MM.1S (cell line): ENCODE measurements around the gene RYR2.

Source experiments
- DNase-seq: peaks from one replicate; pipeline ENCODE4 v3.0.0-alpha.2; 2015
- H2AFZ ChIP-seq: fragments of 300-600 bp; sonication (generic); 2 replicates; pipeline ENCODE4 v1.6.0; 2016; ENCODE audit warnings: antibody characterized with exemption, low read length
- H3F3A ChIP-seq: fragments of 300-600 bp; sonication (generic); 2 replicates; pipeline ENCODE4 v1.6.1; 2016; ENCODE audit warnings: mild to moderate bottlenecking, antibody characterized with exemption, low read length, moderate library complexity, mixed read lengths; ENCODE audit not compliant: insufficient read depth
- H3K27ac ChIP-seq: fragments of 300-600 bp; sonication (generic); 2 replicates; pipeline ENCODE4 v1.5.1; 2016; ENCODE audit warnings: mild to moderate bottlenecking, low read length
- H3K27me3 ChIP-seq: fragments of 300-600 bp; sonication (generic); replicated peaks from 2 replicates; pipeline ENCODE4 v1.6.0; 2016; ENCODE audit warnings: low read length; ENCODE audit not compliant: insufficient read depth
- H3K36me3 ChIP-seq: fragments of 300-600 bp; sonication (generic); replicated peaks from 2 replicates; pipeline ENCODE4 v1.6.1; 2016; ENCODE audit warnings: mild to moderate bottlenecking, low read length, mixed read lengths; ENCODE audit not compliant: insufficient read depth
- H3K4me1 ChIP-seq: fragments of 300-600 bp; sonication (generic); 2 replicates; pipeline ENCODE4 v1.6.1; 2016; ENCODE audit warnings: low read length, mixed read lengths
- H3K4me2 ChIP-seq: fragments of 300-600 bp; sonication (generic); 2 replicates; pipeline ENCODE4 v1.6.0; 2016; ENCODE audit warnings: low read depth, low read length
- H3K4me3 ChIP-seq: fragments of 300-600 bp; sonication (generic); 2 replicates; pipeline ENCODE4 v1.5.1; 2016; ENCODE audit warnings: low read length, mixed read lengths
- H3K79me2 ChIP-seq: fragments of 300-600 bp; sonication (generic); 2 replicates; pipeline ENCODE4 v1.6.1; 2016; ENCODE audit warnings: mixed run types, low read length, mixed read lengths
- H3K9ac ChIP-seq: fragments of 300-600 bp; sonication (generic); 2 replicates; pipeline ENCODE4 v1.6.1; 2016; ENCODE audit warnings: low read length, mixed read lengths
- H3K9me2 ChIP-seq: fragments of 300-600 bp; sonication (generic); replicated peaks from 2 replicates; pipeline ENCODE4 v1.6.1; 2016; ENCODE audit warnings: mild to moderate bottlenecking, low read length, mixed read lengths; ENCODE audit not compliant: insufficient read depth
- H3K9me3 ChIP-seq: fragments of 300-600 bp; sonication (generic); replicated peaks from 2 replicates; pipeline ENCODE4 v1.6.1; 2016; ENCODE audit warnings: mild to moderate bottlenecking, low read length, mixed read lengths; ENCODE audit not compliant: insufficient read depth
- H4K20me1 ChIP-seq: fragments of 300-600 bp; sonication (generic); 2 replicates; pipeline ENCODE4 v1.6.1; 2016; ENCODE audit warnings: mild to moderate bottlenecking, low read length, moderate library complexity, mixed read lengths; ENCODE audit not compliant: insufficient read depth
- EZH2 ChIP-seq: fragments of 300-600 bp; sonication (generic); optimal IDR thresholded peaks from 2 replicates; pipeline ENCODE3; 2017; ENCODE audit warnings: low read depth, mild to moderate bottlenecking, antibody characterized with exemption, low read length, mixed read lengths
- EZH2phosphoT487 ChIP-seq: fragments of 300-600 bp; sonication (generic); IDR thresholded peaks from 2 replicates; pipeline ENCODE4 v1.6.1; 2018; ENCODE audit warnings: antibody characterized with exemption, low read length
- TF ChIP-seq, protein P1 (sequence below): fragments of 300-600 bp; sonication (generic); IDR thresholded peaks from 2 replicates; pipeline ENCODE4 v1.5.1; 2016; ENCODE audit warnings: antibody characterized with exemption, low read length, mixed read lengths

The RYR2 gene

GRCh38 chr1:237471956-237472355 is 430.0 kb downstream of the RYR2 start:
- Histone ChIP-seq H3K9me3 (no peaks in the 10 kb centered on the region), H3K4me3 (no peak overlapping the region), H3K27ac (no peak overlapping the region), H3K79me2 (no peaks in the 10 kb centered on the region), H3F3A (no peaks in the 10 kb centered on the region), H3K9me2 (no peaks in the 10 kb centered on the region), H3K4me1 (no peaks in the 10 kb centered on the region), H3K9ac (no peak overlapping the region), H3K27me3 (no peaks in the 10 kb centered on the region), H4K20me1 (no peaks in the 10 kb centered on the region), H3K4me2 (no peak overlapping the region), H3K36me3 (no peaks in the 10 kb centered on the region), H2AFZ (no peak overlapping the region)
- DNase-seq: no peak
- TF ChIP-seq EZH2 (no peak), EZH2phosphoT487 (no peak)
- TF ChIP-seq, protein P1, sequence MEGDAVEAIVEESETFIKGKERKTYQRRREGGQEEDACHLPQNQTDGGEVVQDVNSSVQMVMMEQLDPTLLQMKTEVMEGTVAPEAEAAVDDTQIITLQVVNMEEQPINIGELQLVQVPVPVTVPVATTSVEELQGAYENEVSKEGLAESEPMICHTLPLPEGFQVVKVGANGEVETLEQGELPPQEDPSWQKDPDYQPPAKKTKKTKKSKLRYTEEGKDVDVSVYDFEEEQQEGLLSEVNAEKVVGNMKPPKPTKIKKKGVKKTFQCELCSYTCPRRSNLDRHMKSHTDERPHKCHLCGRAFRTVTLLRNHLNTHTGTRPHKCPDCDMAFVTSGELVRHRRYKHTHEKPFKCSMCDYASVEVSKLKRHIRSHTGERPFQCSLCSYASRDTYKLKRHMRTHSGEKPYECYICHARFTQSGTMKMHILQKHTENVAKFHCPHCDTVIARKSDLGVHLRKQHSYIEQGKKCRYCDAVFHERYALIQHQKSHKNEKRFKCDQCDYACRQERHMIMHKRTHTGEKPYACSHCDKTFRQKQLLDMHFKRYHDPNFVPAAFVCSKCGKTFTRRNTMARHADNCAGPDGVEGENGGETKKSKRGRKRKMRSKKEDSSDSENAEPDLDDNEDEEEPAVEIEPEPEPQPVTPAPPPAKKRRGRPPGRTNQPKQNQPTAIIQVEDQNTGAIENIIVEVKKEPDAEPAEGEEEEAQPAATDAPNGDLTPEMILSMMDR: no peak

DNA sequence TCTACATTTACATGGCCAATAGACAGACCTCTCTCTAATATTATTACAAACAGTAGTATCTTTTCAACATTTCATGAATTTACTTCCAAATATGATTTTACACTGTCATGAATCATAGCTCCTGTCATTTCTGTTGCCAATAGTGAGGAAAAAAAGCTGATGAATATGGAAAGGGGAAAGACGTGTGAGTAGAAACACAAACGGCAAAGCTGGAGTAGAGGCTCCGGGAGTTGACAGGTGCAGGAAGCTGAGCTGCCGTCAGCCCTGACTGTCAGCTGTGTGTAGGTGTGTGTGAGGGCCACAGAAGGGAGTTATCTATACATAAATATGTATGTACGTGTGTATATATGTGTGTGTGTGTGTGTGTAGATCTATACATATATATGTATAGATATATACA is 431.9 kb downstream of the RYR2 start:
- Histone ChIP-seq H3K9me3 (no peaks in the 10 kb centered on the region), H3K27me3 (no peaks in the 10 kb centered on the region), H3K27ac (no peak overlapping the region), H4K20me1 (no peaks in the 10 kb centered on the region), H3K4me2 (no peak overlapping the region), H3K4me3 (no peak overlapping the region), H3K79me2 (no peaks in the 10 kb centered on the region), H3K9me2 (no peaks in the 10 kb centered on the region), H3K9ac (no peak overlapping the region), H3K4me1 (no peaks in the 10 kb centered on the region), H3K36me3 (no peaks in the 10 kb centered on the region), H3F3A (no peaks in the 10 kb centered on the region), H2AFZ (no peak overlapping the region)
- no peak for DNase-seq
- TF ChIP-seq, protein P1: no peak

GRCh38 chr1:237478082-237478481 is 436.1 kb downstream of the RYR2 start:
- H2AFZ ChIP-seq: no peak overlapping the region
- DNase-seq: no peak
- H3K79me2 ChIP-seq: no peaks in the 10 kb centered on the region
- H3K4me2 ChIP-seq: no peak overlapping the region
- H3K27me3 ChIP-seq: no peaks in the 10 kb centered on the region
- H3K9me3 ChIP-seq: no peaks in the 10 kb centered on the region
- H3K4me1 ChIP-seq: no peaks in the 10 kb centered on the region
- TF ChIP-seq, protein P1: no peak
- TF ChIP-seq EZH2phosphoT487: no peak
- no peak for TF ChIP-seq EZH2
- H3K27ac ChIP-seq: no peak overlapping the region
- H4K20me1 ChIP-seq: no peaks in the 10 kb centered on the region
- H3K9me2 ChIP-seq: no peaks in the 10 kb centered on the region
- no peaks in the 10 kb centered on the region for H3F3A ChIP-seq
- H3K4me3 ChIP-seq: no peak overlapping the region
- H3K36me3 ChIP-seq: no peaks in the 10 kb centered on the region
- no peak overlapping the region for H3K9ac ChIP-seq

DNA sequence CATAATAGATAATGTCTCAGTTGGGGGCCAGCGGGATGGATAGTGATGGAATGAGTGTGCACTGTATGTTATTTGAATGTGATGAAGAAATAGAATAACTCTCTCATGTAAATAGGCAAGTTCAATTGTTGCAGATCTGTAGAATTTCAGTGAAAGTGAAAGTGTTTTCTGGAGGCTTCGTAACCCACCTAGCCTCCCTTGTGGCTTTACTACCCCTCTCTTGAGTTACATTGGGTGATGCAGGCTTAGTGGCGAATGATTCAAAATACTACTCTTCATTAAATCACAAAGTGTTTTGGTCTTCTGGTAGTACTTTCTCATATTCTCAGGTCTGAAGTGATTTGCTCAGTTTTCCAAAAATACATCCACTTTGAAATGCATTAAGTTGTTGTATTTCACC is 436.9 kb downstream of the RYR2 start:
- H3K27me3 ChIP-seq: no peaks in the 10 kb centered on the region
- no peak for TF ChIP-seq EZH2
- TF ChIP-seq EZH2phosphoT487: no peak
- TF ChIP-seq, protein P1: no peak
- H3K27ac ChIP-seq: no peak overlapping the region
- H3K9me3 ChIP-seq: no peaks in the 10 kb centered on the region
- H3K4me2 ChIP-seq: no peak overlapping the region
- no peaks in the 10 kb centered on the region for H3K79me2 ChIP-seq
- no peak overlapping the region for H3K9ac ChIP-seq
- DNase-seq: no peak
- no peak overlapping the region for H3K4me3 ChIP-seq
- H3K9me2 ChIP-seq: no peaks in the 10 kb centered on the region
- H3K4me1 ChIP-seq: no peaks in the 10 kb centered on the region
- no peaks in the 10 kb centered on the region for H4K20me1 ChIP-seq
- H3K36me3 ChIP-seq: no peaks in the 10 kb centered on the region
- no peaks in the 10 kb centered on the region for H3F3A ChIP-seq
- H2AFZ ChIP-seq: no peak overlapping the region
